SK-N-SH (cell line): ENCODE measurements around the gene COX8A. TPM values are rescaled to one million over a fixed set of nuclear protein-coding genes. Genes with fewer than 3 reads are reported as not detected.

Source experiments
- CTCF ChIA-PET: fragments of 300-600, 350-600 bp; formaldehyde crosslinking; extraction: SDS; loops from one replicate; lab custom pipeline; 2021; lab: Yijun Ruan, JAX
- POLR2A ChIA-PET: fragments of 350-600 bp; sonication (Branson Sonifier 250); formaldehyde crosslinking; extraction: SDS; loops from one replicate; lab custom pipeline; 2020; ENCODE audit warnings: antibody characterized with exemption, inconsistent platforms; lab: Yijun Ruan, JAX
- DNase-seq: peaks from one replicate; pipeline ENCODE4 v3.0.0; 2012
- H2AFZ ChIP-seq: fragments of 200-600 bp; sonication (generic); 2 replicates; pipeline ENCODE4 v1.8.1; 2016; ENCODE audit warnings: antibody characterized with exemption, mild to moderate bottlenecking, low read depth
- H3F3A ChIP-seq: fragments of 200-600 bp; sonication (generic); replicated peaks from 2 replicates; pipeline ENCODE3; 2016; ENCODE audit warnings: antibody characterized with exemption, mild to moderate bottlenecking; ENCODE audit not compliant: insufficient read depth
- H3K27ac ChIP-seq, 2 experiments: fragments of 200-500 bp in 1 of 2; fragments of 200-600 bp in 1 of 2; sonication (Bioruptor generic) in 1 of 2; sonication (generic), shearing (Covaris generic) in 1 of 2; 2 replicates each; pipeline versions ENCODE4 v1.5.1 to v1.6.1; 2014 to 2016; ENCODE audit warnings: low read depth in 2 of 2, inconsistent platforms in 1 of 2, low read length in 1 of 2, mild to moderate bottlenecking in 1 of 2, mixed read lengths in 1 of 2
- H3K27me3 ChIP-seq: fragments of 200-600 bp; sonication (generic), shearing (Covaris generic); 2 replicates; pipeline ENCODE4 v1.6.1; 2016; ENCODE audit warnings: mixed run types; ENCODE audit not compliant: insufficient read depth
- H3K36me3 ChIP-seq, 2 experiments: fragments of 200-500 bp in 1 of 2; fragments of 200-600 bp in 1 of 2; sonication (Bioruptor generic) in 1 of 2; sonication (generic) in 1 of 2; replicated peaks in 1 of 2; 2 replicates each; pipeline versions ENCODE3 to v1.5.1; 2014 to 2016; ENCODE audit warnings: low read length in 1 of 2, mild to moderate bottlenecking in 1 of 2; ENCODE audit not compliant: insufficient read depth in 2 of 2, control insufficient read depth in 1 of 2
- H3K4me1 ChIP-seq, 2 experiments: fragments of 200-500 bp in 1 of 2; fragments of 200-600 bp in 1 of 2; sonication (Bioruptor generic) in 1 of 2; sonication (generic), shearing (Covaris generic) in 1 of 2; 2 replicates each; pipeline versions ENCODE4 v1.5.1 to v1.6.1; 2014 to 2016; ENCODE audit warnings: low read depth in 1 of 2, low read length in 1 of 2, mixed run types in 1 of 2; ENCODE audit not compliant: insufficient read depth in 2 of 2, control insufficient read depth in 1 of 2
- H3K4me2 ChIP-seq: fragments of 200-600 bp; sonication (generic), shearing (Covaris generic); 2 replicates; pipeline ENCODE4 v1.6.1; 2017; ENCODE audit warnings: mixed run types
- H3K4me3 ChIP-seq, 2 experiments: fragments of 200-500 bp in 1 of 2; fragments of 200-600 bp in 1 of 2; sonication (Bioruptor generic) in 1 of 2; sonication (generic), shearing (Covaris generic) in 1 of 2; 2 replicates each; pipeline versions ENCODE4 v1.5.1 to v1.8.1; 2014 to 2016; ENCODE audit warnings: low read depth in 2 of 2, inconsistent platforms in 1 of 2, low read length in 1 of 2, mild to moderate bottlenecking in 1 of 2, mixed read lengths in 1 of 2, moderate library complexity in 1 of 2
- H3K79me2 ChIP-seq: fragments of 200-600 bp; sonication (generic); 2 replicates; pipeline ENCODE4 v1.8.1; 2017; ENCODE audit warnings: mild to moderate bottlenecking; ENCODE audit not compliant: insufficient read depth
- H3K9ac ChIP-seq: fragments of 200-600 bp; sonication (generic); 2 replicates; pipeline ENCODE4 v1.6.1; 2017; ENCODE audit warnings: mixed run types
- H3K9me2 ChIP-seq: fragments of 200-600 bp; sonication (generic); 2 replicates; pipeline ENCODE4 v1.6.1; 2017; ENCODE audit warnings: mixed run types
- H3K9me3 ChIP-seq: fragments of 200-600 bp; sonication (generic); 2 replicates; pipeline ENCODE4 v1.6.1; 2017; ENCODE audit warnings: mixed run types, mild to moderate bottlenecking, moderate library complexity
- H4K20me1 ChIP-seq: fragments of 200-600 bp; sonication (generic); 2 replicates; pipeline ENCODE4 v1.6.1; 2017; ENCODE audit warnings: mild to moderate bottlenecking, mixed run types; ENCODE audit not compliant: insufficient read depth
- CHD2 ChIP-seq: fragments of 150-350 bp; IDR thresholded peaks from 2 replicates; pipeline ENCODE4 v1.6.1; 2018; ENCODE audit warnings: low read length; ENCODE audit not compliant: partially characterized antibody
- EP300 ChIP-seq, 2 experiments: IDR thresholded peaks; 2 replicates each; pipeline versions ENCODE4 v1.4.0 to v1.6.1; 2012; ENCODE audit warnings: borderline replicate concordance in 1 of 2, low read depth in 1 of 2, low read length in 1 of 2
- FOSL2 ChIP-seq: IDR thresholded peaks from 2 replicates; pipeline ENCODE4 v1.4.0; 2012; ENCODE audit warnings: low read depth, mild to moderate bottlenecking, moderate library complexity, borderline replicate concordance
- FOXJ3 ChIP-seq: sonication (generic); formaldehyde crosslinking; IDR thresholded peaks from 2 replicates; pipeline ENCODE4 v1.5.1; 2020; ENCODE audit warnings: mild to moderate bottlenecking, missing genetic modification reagents
- FOXM1 ChIP-seq: IDR thresholded peaks from 2 replicates; pipeline ENCODE4 v1.4.0; 2012; ENCODE audit warnings: low read depth, mild to moderate bottlenecking
- GATA2 ChIP-seq: sonication (generic); formaldehyde crosslinking; IDR thresholded peaks from 2 replicates; pipeline ENCODE4 v1.5.0; 2020; ENCODE audit warnings: mild to moderate bottlenecking, missing genetic modification reagents
- JUND ChIP-seq: IDR thresholded peaks from 2 replicates; pipeline ENCODE4 v1.4.0; 2012
- MAX ChIP-seq: IDR thresholded peaks from 2 replicates; pipeline ENCODE4 v1.4.0; 2012; ENCODE audit warnings: low read depth
- MEF2A ChIP-seq: IDR thresholded peaks from 2 replicates; pipeline ENCODE4 v1.4.0; 2012; ENCODE audit warnings: low read depth, borderline replicate concordance
- NRF1 ChIP-seq: IDR thresholded peaks from 2 replicates; pipeline ENCODE4 v1.6.1; 2012; ENCODE audit warnings: low read depth, mild to moderate bottlenecking, low read length
- RAD21 ChIP-seq: IDR thresholded peaks from 2 replicates; pipeline ENCODE4 v1.6.1; 2012; ENCODE audit warnings: mild to moderate bottlenecking, low read length
- RCOR1 ChIP-seq: fragments of 150-350 bp; IDR thresholded peaks from 2 replicates; pipeline ENCODE4 v1.6.1; 2017; ENCODE audit warnings: antibody characterized with exemption, low read length
- RFX5 ChIP-seq: IDR thresholded peaks from 2 replicates; pipeline ENCODE4 v1.6.1; 2012; ENCODE audit warnings: mild to moderate bottlenecking, improper control_type of control experiment, low read length
- RXRA ChIP-seq: IDR thresholded peaks from 2 replicates; pipeline ENCODE4 v1.4.0; 2012; ENCODE audit warnings: low read depth, mild to moderate bottlenecking, borderline replicate concordance
- SMC3 ChIP-seq: IDR thresholded peaks from 2 replicates; pipeline ENCODE4 v1.6.1; 2012; ENCODE audit warnings: low read depth, low read length, improper control_type of control experiment
- TAF1 ChIP-seq: IDR thresholded peaks from 2 replicates; pipeline ENCODE4 v1.6.1; 2012; ENCODE audit warnings: low read depth, mild to moderate bottlenecking, low read length, moderate library complexity, borderline replicate concordance
- TCF12 ChIP-seq: IDR thresholded peaks from 2 replicates; pipeline ENCODE4 v1.4.0; 2012
- TEAD4 ChIP-seq: IDR thresholded peaks from 2 replicates; pipeline ENCODE4 v1.4.0; 2012; ENCODE audit warnings: mild to moderate bottlenecking, borderline replicate concordance; ENCODE audit not compliant: insufficient read depth
- USF1 ChIP-seq: IDR thresholded peaks from 2 replicates; pipeline ENCODE4 v1.4.0; 2012; ENCODE audit warnings: low read depth, borderline replicate concordance
- USF2 ChIP-seq: fragments of 150-350 bp; IDR thresholded peaks from 2 replicates; pipeline ENCODE4 v1.6.1; 2017; ENCODE audit warnings: antibody characterized with exemption, low read length, low read depth, borderline replicate concordance
- YY1 ChIP-seq: IDR thresholded peaks from 2 replicates; pipeline ENCODE4 v1.4.0; 2012; ENCODE audit warnings: low read depth, mild to moderate bottlenecking
- whole genome bisulfite sequencing: methylation state at CpG from one replicate; pipeline ENCODE4 v1.1.6; 2017; ENCODE audit warnings: low lambda C conversion rate; 5-methylcytosine and 5-hydroxymethylcytosine counted together
- polyA plus RNA-seq, 3 experiments: library from polyadenylated mRNA; depleted of rRNA; stranded (reverse); fragments of >200 nt; gene quantifications; 2 replicates each; pipeline ENCODE4 v1.2.3, GENCODE V29; 2012
- TF ChIP-seq, protein P1 (sequence below): fragments of 150-350 bp; IDR thresholded peaks from 2 replicates; pipeline ENCODE4 v1.6.1; 2016; ENCODE audit warnings: mild to moderate bottlenecking, low read depth, low read length
- TF ChIP-seq, protein P2 (sequence below): IDR thresholded peaks from 2 replicates; pipeline ENCODE4 v1.6.1; 2012; ENCODE audit warnings: mild to moderate bottlenecking, low read depth, low read length, moderate library complexity

COX8A gene
- 597 and 824 TPM in 2 replicates for polyA plus RNA-seq (2012; rRNA removed)
- polyA plus RNA-seq (2012; cell fraction: cytosol; rRNA removed): 313 and 507 TPM in 2 replicates
- polyA plus RNA-seq (2012; cell fraction: nucleus; rRNA removed): 180 and 321 TPM in 2 replicates

DNA sequence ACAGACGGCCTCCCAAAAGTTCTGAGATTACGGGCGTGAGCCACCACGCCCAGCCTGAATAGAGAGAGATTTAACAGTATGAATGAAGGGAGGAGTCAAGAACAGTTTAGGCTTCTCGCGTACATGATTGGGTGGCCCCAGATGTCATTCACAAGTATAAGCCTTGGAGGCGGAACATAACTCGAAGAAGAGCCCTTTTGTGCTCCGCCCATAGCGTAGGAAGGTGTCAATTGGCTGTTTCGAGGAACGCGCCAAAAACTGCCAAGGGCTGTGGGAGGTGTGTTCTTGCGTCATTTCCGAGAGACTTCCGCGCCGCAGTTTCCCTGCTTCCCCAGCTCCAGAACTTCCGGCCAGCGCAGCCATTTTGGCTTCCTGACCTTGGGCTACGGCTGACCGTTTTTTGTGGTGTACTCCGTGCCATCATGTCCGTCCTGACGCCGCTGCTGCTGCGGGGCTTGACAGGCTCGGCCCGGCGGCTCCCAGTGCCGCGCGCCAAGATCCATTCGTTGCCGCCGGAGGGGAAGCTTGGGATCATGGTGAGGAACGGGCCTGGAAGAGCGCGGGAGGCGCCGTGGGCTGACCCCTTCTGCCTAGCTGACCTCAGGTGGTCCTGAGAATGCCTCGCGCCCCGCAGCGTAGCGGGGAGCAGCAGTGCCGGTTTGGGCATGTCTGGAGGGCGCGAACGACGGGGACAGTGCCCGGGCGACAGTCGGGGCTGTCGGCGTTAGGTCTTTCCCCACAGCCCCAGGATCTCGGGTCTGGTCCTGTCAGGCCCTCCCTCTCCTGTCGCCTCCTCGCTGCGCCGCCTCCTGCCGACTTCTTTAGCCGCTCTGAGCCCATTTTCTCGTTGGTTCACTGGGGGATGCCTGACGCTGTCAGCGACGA, at the start of gene COX8A:
COX8A (plus strand) TSS at position 362 of the 885 bp plus-strand sequence; CDS start at position 423, 61 bp downstream.
- under 1% methylated on average over 43 of the region's 67 CpGs for WGBS
- peaks cover 0 to 6% of the 10 kb centered on the region in 2 experiments for H3K36me3 ChIP-seq
- peak within 1 kb of the TSS; percentile 96 for H3K9ac ChIP-seq
- peaks cover 11 to 15% of the 10 kb centered on the region in 2 experiments; a peak in 2 of 4 replicates for H3K4me1 ChIP-seq
- H2AFZ ChIP-seq: peak within 1 kb of the TSS; percentile 89
- peak within 1 kb of the TSS; percentile 89 to 94 for H3K27ac ChIP-seq
- ChIA-PET POLR2A (interaction anchor here (0.5 to 1.3 kb wide), 5 partner anchors 27 to 191 kb away, joined by 3 to 4 read pairs (median 3); no protein-coding TSS in a partner anchor), CTCF (interaction anchor here (0.7 to 1.9 kb wide), 8 partner anchors 12 to 277 kb away, joined by 3 to 6 read pairs (median 4); partner anchors contain the start of genes PLCB3 and ZFTA)
- peak within 1 kb of the TSS; percentile 99 for H3K4me2 ChIP-seq
- peaks cover 50% of the 10 kb centered on the region for H3K79me2 ChIP-seq
- DNase-seq: peak; percentile 94
- no peaks in the 10 kb centered on the region for H3K9me3 ChIP-seq
- H3K27me3 ChIP-seq: no peaks in the 10 kb centered on the region
- no peaks in the 10 kb centered on the region for H3K9me2 ChIP-seq
- peak within 1 kb of the TSS; percentile 72 to 88 for H3K4me3 ChIP-seq
- H4K20me1 ChIP-seq: peaks cover 12% of the 10 kb centered on the region
- H3F3A ChIP-seq: no peaks in the 10 kb centered on the region
- TF ChIP-seq, protein P1, sequence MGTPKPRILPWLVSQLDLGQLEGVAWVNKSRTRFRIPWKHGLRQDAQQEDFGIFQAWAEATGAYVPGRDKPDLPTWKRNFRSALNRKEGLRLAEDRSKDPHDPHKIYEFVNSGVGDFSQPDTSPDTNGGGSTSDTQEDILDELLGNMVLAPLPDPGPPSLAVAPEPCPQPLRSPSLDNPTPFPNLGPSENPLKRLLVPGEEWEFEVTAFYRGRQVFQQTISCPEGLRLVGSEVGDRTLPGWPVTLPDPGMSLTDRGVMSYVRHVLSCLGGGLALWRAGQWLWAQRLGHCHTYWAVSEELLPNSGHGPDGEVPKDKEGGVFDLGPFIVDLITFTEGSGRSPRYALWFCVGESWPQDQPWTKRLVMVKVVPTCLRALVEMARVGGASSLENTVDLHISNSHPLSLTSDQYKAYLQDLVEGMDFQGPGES: no peak; the same call in 1 of the 2 replicates
- TF ChIP-seq SMC3 (0 out of 2 replicates have a peak, but pooled peaks have one; percentile 20), MEF2A (no peak), RXRA (no peak), USF1 (no peak), RFX5 (no peak), USF2 (no peak), FOXJ3 (no peak), GATA2 (CRISPR knock-in tag) (no peak), TCF12 (no peak; the same call in 1 of the 2 replicates), FOXM1 (peak; percentile 99), CHD2 (peak; percentile 74), MAX (peak; percentile 78; the same call in 1 of the 2 replicates), EP300 (IDR thresholded peaks at IDR 0.05; ENCODE audit: borderline replicate concordance in 1 of 2, low read depth in 1 of 2, low read length in 1 of 2) (no peak), JUND (no peak), YY1 (peak; percentile 96), RCOR1 (no peak), NRF1 (no peak), RAD21 (no peak), TAF1 (peak; percentile 75; the same call in 1 of the 2 replicates), FOSL2 (no peak), TEAD4 (no peak)
- TF ChIP-seq, protein P2, sequence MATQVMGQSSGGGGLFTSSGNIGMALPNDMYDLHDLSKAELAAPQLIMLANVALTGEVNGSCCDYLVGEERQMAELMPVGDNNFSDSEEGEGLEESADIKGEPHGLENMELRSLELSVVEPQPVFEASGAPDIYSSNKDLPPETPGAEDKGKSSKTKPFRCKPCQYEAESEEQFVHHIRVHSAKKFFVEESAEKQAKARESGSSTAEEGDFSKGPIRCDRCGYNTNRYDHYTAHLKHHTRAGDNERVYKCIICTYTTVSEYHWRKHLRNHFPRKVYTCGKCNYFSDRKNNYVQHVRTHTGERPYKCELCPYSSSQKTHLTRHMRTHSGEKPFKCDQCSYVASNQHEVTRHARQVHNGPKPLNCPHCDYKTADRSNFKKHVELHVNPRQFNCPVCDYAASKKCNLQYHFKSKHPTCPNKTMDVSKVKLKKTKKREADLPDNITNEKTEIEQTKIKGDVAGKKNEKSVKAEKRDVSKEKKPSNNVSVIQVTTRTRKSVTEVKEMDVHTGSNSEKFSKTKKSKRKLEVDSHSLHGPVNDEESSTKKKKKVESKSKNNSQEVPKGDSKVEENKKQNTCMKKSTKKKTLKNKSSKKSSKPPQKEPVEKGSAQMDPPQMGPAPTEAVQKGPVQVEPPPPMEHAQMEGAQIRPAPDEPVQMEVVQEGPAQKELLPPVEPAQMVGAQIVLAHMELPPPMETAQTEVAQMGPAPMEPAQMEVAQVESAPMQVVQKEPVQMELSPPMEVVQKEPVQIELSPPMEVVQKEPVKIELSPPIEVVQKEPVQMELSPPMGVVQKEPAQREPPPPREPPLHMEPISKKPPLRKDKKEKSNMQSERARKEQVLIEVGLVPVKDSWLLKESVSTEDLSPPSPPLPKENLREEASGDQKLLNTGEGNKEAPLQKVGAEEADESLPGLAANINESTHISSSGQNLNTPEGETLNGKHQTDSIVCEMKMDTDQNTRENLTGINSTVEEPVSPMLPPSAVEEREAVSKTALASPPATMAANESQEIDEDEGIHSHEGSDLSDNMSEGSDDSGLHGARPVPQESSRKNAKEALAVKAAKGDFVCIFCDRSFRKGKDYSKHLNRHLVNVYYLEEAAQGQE: 0 out of 2 replicates have a peak, but pooled peaks have one; percentile 4
